CD14-positive monocyte (primary cell): ENCODE results near the gene MORC2. TPM values are rescaled to one million over a fixed set of nuclear protein-coding genes. Genes with fewer than 3 reads are reported as not detected.
A peak's percentile ranks its signal among the peaks of the same experiment; 100 is the strongest.

Source experiments
- DNase-seq, 3 donors: peaks; one replicate each; pipeline ENCODE4 v3.0.0-alpha.2; 2011 to 2022
- H2AFZ ChIP-seq: 2 replicates; pipeline ENCODE4 v1.6.0; 2012; ENCODE audit warnings: mild to moderate bottlenecking, low read depth, low read length, inconsistent platforms; ENCODE audit not compliant: insufficient read depth, poor library complexity, severe bottlenecking
- H3K27ac ChIP-seq, 2 donors: 1 replicate in 1 of 2; 2 replicates in 1 of 2; pipeline ENCODE4 v1.5.1; 2012 to 2013; ENCODE audit warnings: low read length in 2 of 2, control low read depth in 1 of 2, inconsistent platforms in 1 of 2, low read depth in 1 of 2, mild to moderate bottlenecking in 1 of 2
- H3K27me3 ChIP-seq, 2 donors: one replicate each; pipeline versions ENCODE4 v1.6.0 to v1.6.1; 2011 to 2013; ENCODE audit warnings: low read length in 2 of 2; ENCODE audit not compliant: control insufficient read depth in 2 of 2, insufficient read depth in 2 of 2
- H3K36me3 ChIP-seq, 2 donors: replicated peaks in 1 of 2; 1 replicate in 1 of 2; 2 replicates in 1 of 2; pipeline versions ENCODE4 v1.5.1 to v1.6.1; 2012 to 2013; ENCODE audit warnings: low read length in 2 of 2, control low read depth in 1 of 2, inconsistent platforms in 1 of 2, mild to moderate bottlenecking in 1 of 2; ENCODE audit not compliant: insufficient read depth in 2 of 2, control insufficient read depth in 1 of 2
- H3K4me1 ChIP-seq, 2 donors: 1 replicate in 1 of 2; 2 replicates in 1 of 2; pipeline versions ENCODE4 v1.5.1 to v1.6.1; 2012 to 2013; ENCODE audit warnings: low read length in 2 of 2, control low read depth in 1 of 2, inconsistent platforms in 1 of 2, mild to moderate bottlenecking in 1 of 2, moderate library complexity in 1 of 2; ENCODE audit not compliant: insufficient read depth in 2 of 2, control insufficient read depth in 1 of 2
- H3K4me2 ChIP-seq: replicated peaks from 2 replicates; pipeline ENCODE3; 2012; ENCODE audit warnings: low read length, moderate library complexity, mild to moderate bottlenecking; ENCODE audit not compliant: poor library complexity, severe bottlenecking; ENCODE audit errors: extremely low read depth
- H3K4me3 ChIP-seq, 3 experiments: fragments of 200-600 bp in 1 of 3; sonication (generic) in 1 of 3; replicated peaks in 1 of 3; 1 replicate in 2 of 3; 2 replicates in 1 of 3; pipeline ENCODE4 v1.5.1; 2011 to 2013; ENCODE audit warnings: low read length in 3 of 3, mild to moderate bottlenecking in 3 of 3, control low read depth in 2 of 3, low read depth in 2 of 3, inconsistent platforms in 1 of 3, moderate library complexity in 1 of 3
- H3K79me2 ChIP-seq: 2 replicates; pipeline ENCODE4 v1.6.0; 2012; ENCODE audit warnings: mild to moderate bottlenecking, control low read depth, inconsistent platforms, low read length, moderate library complexity; ENCODE audit not compliant: insufficient read depth
- H3K9ac ChIP-seq: 2 replicates; pipeline ENCODE4 v1.6.0; 2017; ENCODE audit warnings: low read length, mild to moderate bottlenecking; ENCODE audit not compliant: insufficient read depth, poor library complexity, severe bottlenecking
- H3K9me3 ChIP-seq, 2 donors: replicated peaks in 1 of 2; 1 replicate in 1 of 2; 2 replicates in 1 of 2; pipeline versions ENCODE4 v1.5.1 to v1.6.1; 2012 to 2013; ENCODE audit warnings: low read length in 2 of 2, control low read depth in 1 of 2; ENCODE audit not compliant: control insufficient read depth in 1 of 2, insufficient read depth in 1 of 2
- H4K20me1 ChIP-seq: 2 replicates; pipeline ENCODE4 v1.6.0; 2012; ENCODE audit warnings: mild to moderate bottlenecking, low read length, control low read depth, moderate library complexity; ENCODE audit not compliant: insufficient read depth
- H3K27ac Mint-ChIP-seq, 7 donors: one replicate each; pipeline ENCODE4 v1.8.0; 2020; ENCODE audit warnings: mild to moderate bottlenecking in 7 of 7, mixed read lengths in 7 of 7, moderate library complexity in 6 of 7, inconsistent platforms in 2 of 7
- H3K27me3 Mint-ChIP-seq, 3 donors: one replicate each; pipeline ENCODE4 v1.8.0; 2021 to 2022; ENCODE audit warnings: low read depth in 3 of 3, mild to moderate bottlenecking in 3 of 3, mixed read lengths in 3 of 3, moderate library complexity in 3 of 3, inconsistent platforms in 1 of 3
- H3K36me3 Mint-ChIP-seq, 2 donors: one replicate each; pipeline ENCODE4 v1.8.0; 2020; ENCODE audit warnings: mixed read lengths in 2 of 2, inconsistent platforms in 1 of 2, mild to moderate bottlenecking in 1 of 2
- H3K4me1 Mint-ChIP-seq: one replicate; pipeline ENCODE4 v1.8.0; 2020; ENCODE audit warnings: mild to moderate bottlenecking, mixed read lengths
- H3K4me3 Mint-ChIP-seq, 2 donors: one replicate each; pipeline ENCODE4 v1.8.0; 2020; ENCODE audit warnings: mild to moderate bottlenecking in 2 of 2, mixed read lengths in 2 of 2, moderate library complexity in 1 of 2
- H3K9me3 Mint-ChIP-seq, 7 donors: one replicate each; pipeline ENCODE4 v1.8.0; 2020 to 2022; ENCODE audit warnings: mixed read lengths in 7 of 7, mild to moderate bottlenecking in 6 of 7, moderate library complexity in 6 of 7, inconsistent platforms in 2 of 7
- WGBS: methylation state at CpG from one replicate; pipeline ENCODE4 v1.1.5; 2013; ENCODE audit warnings: missing lambda C conversion rate; ENCODE audit not compliant: insufficient coverage; 5-methylcytosine and 5-hydroxymethylcytosine counted together
- intact Hi-C, 2 donors: fragments of 100-400 bp; cut with micrococcal nuclease; formaldehyde crosslinking; loops; one replicate each; pipeline versions ENCODE4 v1.15.0 to v1.15.1; 2023
- polyA plus RNA-seq, 3 donors: library from polyadenylated mRNA; depleted of rRNA in 1 of 3; unstranded in 2 of 3; stranded (reverse) in 1 of 3; fragments of 300-500 nt in 2 of 3; fragments of >200 nt in 1 of 3; fragmentation: Illumina TruSeq in 2 of 3; gene quantifications; 1 replicate in 2 of 3; 2 replicates in 1 of 3; pipeline ENCODE4 v1.2.3, GENCODE V29; 2012 to 2021
- TF ChIP-seq, protein P1 (sequence below): fragments of 200-600 bp; IDR thresholded peaks from one replicate; pipeline ENCODE4 v1.8.0; 2022; ENCODE audit warnings: antibody characterized with exemption, mild to moderate bottlenecking

MORC2 gene
- polyA plus RNA-seq, 3 donors: 2.1 to 6.0 (median 2.4) TPM

- intact Hi-C loops: no loop called here
- Mint-ChIP-seq H3K27me3 (peaks cover 0 to 6% (median 2%) of the 10 kb centered on the region in 3 donors), H3K36me3 (no peaks in the 10 kb centered on the region), H3K27ac (no peak overlapping the region), H3K9me3 (no peaks in the 10 kb centered on the region), H3K4me1 (no peaks in the 10 kb centered on the region), H3K4me3 (no peak overlapping the region)
- no peaks in the 10 kb centered on the region for H3K27me3 ChIP-seq
- H3K9ac ChIP-seq: no peak overlapping the region
- no peak for DNase-seq
- H3K79me2 ChIP-seq: no peaks in the 10 kb centered on the region
- H3K4me2 ChIP-seq: no peak overlapping the region
- H3K4me1 ChIP-seq: no peaks in the 10 kb centered on the region
- no peak overlapping the region for H3K4me3 ChIP-seq
- no peak overlapping the region for H2AFZ ChIP-seq
- H3K9me3 ChIP-seq: no peaks in the 10 kb centered on the region
- H3K36me3 ChIP-seq: no peaks in the 10 kb centered on the region
- no peaks in the 10 kb centered on the region for H4K20me1 ChIP-seq
- H3K27ac ChIP-seq: no peak overlapping the region
- TF ChIP-seq, protein P1, sequence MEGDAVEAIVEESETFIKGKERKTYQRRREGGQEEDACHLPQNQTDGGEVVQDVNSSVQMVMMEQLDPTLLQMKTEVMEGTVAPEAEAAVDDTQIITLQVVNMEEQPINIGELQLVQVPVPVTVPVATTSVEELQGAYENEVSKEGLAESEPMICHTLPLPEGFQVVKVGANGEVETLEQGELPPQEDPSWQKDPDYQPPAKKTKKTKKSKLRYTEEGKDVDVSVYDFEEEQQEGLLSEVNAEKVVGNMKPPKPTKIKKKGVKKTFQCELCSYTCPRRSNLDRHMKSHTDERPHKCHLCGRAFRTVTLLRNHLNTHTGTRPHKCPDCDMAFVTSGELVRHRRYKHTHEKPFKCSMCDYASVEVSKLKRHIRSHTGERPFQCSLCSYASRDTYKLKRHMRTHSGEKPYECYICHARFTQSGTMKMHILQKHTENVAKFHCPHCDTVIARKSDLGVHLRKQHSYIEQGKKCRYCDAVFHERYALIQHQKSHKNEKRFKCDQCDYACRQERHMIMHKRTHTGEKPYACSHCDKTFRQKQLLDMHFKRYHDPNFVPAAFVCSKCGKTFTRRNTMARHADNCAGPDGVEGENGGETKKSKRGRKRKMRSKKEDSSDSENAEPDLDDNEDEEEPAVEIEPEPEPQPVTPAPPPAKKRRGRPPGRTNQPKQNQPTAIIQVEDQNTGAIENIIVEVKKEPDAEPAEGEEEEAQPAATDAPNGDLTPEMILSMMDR: no peak
- 90% methylated on average over 9 of the region's 9 CpGs for WGBS
Observed at GRCh38 chr22:30885591-30885990, 83.0 kb downstream of the MORC2 start.

DNA sequence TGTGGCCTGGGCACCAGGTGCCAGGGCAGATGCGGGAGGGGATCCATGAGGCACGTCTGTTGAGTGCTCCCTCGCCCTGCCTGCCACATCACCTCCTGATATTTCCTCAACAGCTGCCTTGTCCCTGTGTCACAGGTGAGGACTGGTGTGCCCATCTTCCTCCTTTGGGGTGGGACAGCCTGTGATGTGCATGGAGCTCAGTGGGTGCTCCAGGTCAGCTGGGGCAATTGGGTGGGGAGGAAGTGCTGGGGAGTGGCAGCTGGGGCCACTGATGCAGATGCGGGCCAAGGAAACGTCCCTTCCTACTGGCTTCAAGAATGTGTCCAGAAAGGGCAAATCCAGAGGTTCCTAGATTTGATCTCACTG lies 83.6 kb downstream of the MORC2 start:
- H3K27me3 Mint-ChIP-seq: peaks cover 0 to 5% (median 5%) of the 10 kb centered on the region in 3 donors
- Histone ChIP-seq H3K9me3 (no peaks in the 10 kb centered on the region), H3K4me2 (no peak overlapping the region), H3K9ac (no peak overlapping the region), H4K20me1 (no peaks in the 10 kb centered on the region), H3K4me3 (no peak overlapping the region), H3K36me3 (no peaks in the 10 kb centered on the region), H2AFZ (no peak overlapping the region), H3K27me3 (no peaks in the 10 kb centered on the region), H3K79me2 (no peaks in the 10 kb centered on the region), H3K4me1 (no peaks in the 10 kb centered on the region), H3K27ac (no peak overlapping the region)
- TF ChIP-seq, protein P1: no peak
- intact Hi-C loops: no loop called here
- WGBS: no CpG with 5 or more reads among the region's 5 CpGs
- no peaks in the 10 kb centered on the region for H3K36me3 Mint-ChIP-seq
- H3K4me1 Mint-ChIP-seq: no peaks in the 10 kb centered on the region
- no peak for DNase-seq
- no peak overlapping the region for H3K4me3 Mint-ChIP-seq
- H3K9me3 Mint-ChIP-seq: no peaks in the 10 kb centered on the region
- H3K27ac Mint-ChIP-seq: peak overlapping the region in 1 of 7 donors; percentile 68
